NB4 (cell line): ENCODE measurements around the gene NNMT.

ENCODE experiments used
- DNase-seq: peaks from one replicate; pipeline ENCODE4 v3.0.0; 2010; ENCODE audit warnings: low read depth
- H3K4me3 ChIP-seq: one replicate; pipeline ENCODE4 v1.5.1; 2011; ENCODE audit warnings: mild to moderate bottlenecking, low read depth, low read length, moderate library complexity
- MYC ChIP-seq: IDR thresholded peaks from 2 replicates; pipeline ENCODE4 v1.6.1; 2011; ENCODE audit warnings: low read depth, low read length
- POLR2A ChIP-seq: IDR thresholded peaks from 2 replicates; pipeline ENCODE4 v1.6.1; 2011; ENCODE audit warnings: mild to moderate bottlenecking; ENCODE audit not compliant: insufficient read length; ENCODE audit errors: extremely low read depth
- TF ChIP-seq, protein P1 (sequence below): IDR thresholded peaks from 2 replicates; pipeline ENCODE4 v1.6.1; 2011; ENCODE audit warnings: low read depth, low read length
- TF ChIP-seq, protein P2 (sequence below): IDR thresholded peaks from one replicate; pipeline ENCODE4 v1.5.1; 2012; ENCODE audit warnings: low read depth, low read length

NNMT gene

DNA sequence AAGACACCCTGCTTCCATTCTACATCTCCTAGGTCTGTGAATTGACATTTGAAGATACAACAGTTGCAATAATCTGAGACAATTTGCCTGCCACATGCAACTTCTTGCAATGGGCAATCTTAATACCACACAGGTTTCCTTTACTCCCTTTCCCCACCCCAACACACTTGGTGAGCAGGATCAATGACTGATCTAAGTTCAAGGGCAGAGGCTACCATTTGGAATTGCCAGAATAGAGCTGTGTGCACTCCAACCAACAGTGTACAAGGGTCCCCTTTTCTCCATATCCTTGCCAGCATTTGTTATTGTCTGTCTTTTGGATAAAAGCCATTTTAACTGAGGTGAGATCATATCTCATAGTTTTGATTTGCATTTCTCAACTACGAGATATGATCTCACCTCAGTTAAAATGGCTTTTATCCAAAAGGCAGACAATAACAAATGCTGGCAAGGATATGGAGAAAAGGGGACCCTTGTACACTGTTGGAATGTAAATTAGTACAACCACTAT lies 2.9 kb upstream of the NNMT start:
- no peak for DNase-seq

DNA sequence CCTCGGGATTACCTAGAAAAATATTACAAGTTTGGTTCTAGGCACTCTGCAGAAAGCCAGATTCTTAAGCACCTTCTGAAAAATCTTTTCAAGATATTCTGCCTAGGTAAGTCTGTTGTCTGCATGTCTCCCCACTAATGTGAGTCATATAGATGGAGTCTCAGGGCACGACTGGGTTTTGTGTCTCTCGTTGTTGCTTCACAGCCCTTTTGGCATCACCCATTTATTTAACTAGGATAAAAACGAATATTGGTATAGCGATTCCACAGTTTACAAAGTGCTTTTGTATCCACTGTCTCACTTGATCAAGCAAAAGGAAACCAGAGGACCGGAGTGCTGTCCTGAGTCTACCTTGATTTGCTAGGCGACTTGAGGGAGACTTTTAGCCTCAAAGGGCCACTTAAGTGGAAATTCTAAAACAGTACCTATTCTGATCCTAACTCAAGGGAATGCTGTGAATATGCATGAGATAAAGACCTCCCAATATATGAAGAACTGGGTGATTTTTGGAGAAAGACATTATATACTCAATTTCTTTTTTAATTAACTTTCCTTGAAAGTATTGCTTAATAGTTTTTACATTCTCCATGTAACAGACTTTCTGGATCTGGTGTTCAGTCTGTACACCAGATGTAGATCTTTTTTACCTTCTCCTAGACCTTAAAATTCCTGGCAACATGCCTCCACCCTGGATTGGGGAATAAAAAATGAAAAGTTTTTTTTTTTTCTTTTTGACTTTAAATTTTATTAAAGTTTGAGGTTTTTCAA lies 590 bp downstream of the NNMT start:
- no peak for DNase-seq
- H3K4me3 ChIP-seq: no peak overlapping the region
- TF ChIP-seq POLR2A: no peak
- TF ChIP-seq, protein P1, sequence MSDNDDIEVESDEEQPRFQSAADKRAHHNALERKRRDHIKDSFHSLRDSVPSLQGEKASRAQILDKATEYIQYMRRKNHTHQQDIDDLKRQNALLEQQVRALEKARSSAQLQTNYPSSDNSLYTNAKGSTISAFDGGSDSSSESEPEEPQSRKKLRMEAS: no peak
- TF ChIP-seq, protein P2, sequence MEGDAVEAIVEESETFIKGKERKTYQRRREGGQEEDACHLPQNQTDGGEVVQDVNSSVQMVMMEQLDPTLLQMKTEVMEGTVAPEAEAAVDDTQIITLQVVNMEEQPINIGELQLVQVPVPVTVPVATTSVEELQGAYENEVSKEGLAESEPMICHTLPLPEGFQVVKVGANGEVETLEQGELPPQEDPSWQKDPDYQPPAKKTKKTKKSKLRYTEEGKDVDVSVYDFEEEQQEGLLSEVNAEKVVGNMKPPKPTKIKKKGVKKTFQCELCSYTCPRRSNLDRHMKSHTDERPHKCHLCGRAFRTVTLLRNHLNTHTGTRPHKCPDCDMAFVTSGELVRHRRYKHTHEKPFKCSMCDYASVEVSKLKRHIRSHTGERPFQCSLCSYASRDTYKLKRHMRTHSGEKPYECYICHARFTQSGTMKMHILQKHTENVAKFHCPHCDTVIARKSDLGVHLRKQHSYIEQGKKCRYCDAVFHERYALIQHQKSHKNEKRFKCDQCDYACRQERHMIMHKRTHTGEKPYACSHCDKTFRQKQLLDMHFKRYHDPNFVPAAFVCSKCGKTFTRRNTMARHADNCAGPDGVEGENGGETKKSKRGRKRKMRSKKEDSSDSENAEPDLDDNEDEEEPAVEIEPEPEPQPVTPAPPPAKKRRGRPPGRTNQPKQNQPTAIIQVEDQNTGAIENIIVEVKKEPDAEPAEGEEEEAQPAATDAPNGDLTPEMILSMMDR: no peak
- TF ChIP-seq MYC: no peak

More for the DNA sequence above, 2.9 kb upstream of the NNMT start:
- no peak overlapping the region for H3K4me3 ChIP-seq
- TF ChIP-seq POLR2A: no peak
- TF ChIP-seq MYC: no peak
- TF ChIP-seq, protein P2: no peak
- TF ChIP-seq, protein P1: no peak

DNA sequence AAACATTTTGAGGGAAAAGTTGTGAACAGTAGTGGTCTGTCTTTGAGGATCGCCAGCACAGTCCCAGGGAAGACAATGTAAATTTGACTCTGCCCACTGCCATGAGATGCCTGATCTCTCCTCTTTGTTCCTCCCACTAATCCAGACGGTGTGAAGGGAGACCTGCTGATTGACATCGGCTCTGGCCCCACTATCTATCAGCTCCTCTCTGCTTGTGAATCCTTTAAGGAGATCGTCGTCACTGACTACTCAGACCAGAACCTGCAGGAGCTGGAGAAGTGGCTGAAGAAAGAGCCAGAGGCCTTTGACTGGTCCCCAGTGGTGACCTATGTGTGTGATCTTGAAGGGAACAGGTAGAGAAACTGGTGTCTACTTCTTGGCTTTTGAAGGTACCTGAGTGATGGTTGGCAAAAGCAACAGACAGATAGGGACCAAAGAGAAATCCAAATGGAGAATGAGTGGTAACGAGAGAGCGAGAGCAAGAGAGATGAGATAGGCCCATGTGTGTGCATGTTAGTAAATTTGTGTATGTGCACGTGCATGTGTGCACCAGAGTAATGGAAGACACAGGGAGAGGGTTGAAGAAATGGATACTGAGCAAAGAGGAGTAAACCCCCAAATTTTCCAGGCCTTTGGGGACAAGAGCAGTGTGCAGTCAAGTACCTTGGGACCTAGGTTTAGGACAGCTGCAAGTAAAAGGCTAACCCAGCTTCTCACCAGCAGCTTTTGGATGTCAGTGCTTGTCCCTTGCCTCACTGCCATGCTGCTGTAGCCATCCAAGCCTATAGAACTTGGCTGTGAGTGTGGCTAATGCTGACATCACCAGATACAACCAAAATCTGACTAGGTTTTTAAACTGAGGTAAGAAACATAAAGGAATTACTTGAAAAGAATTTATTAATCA lies 1.9 kb downstream of the NNMT start:
- DNase-seq: no peak
- H3K4me3 ChIP-seq: no peak overlapping the region
- TF ChIP-seq, protein P1: no peak
- TF ChIP-seq POLR2A (no peak), MYC (no peak)
- TF ChIP-seq, protein P2: no peak

DNA sequence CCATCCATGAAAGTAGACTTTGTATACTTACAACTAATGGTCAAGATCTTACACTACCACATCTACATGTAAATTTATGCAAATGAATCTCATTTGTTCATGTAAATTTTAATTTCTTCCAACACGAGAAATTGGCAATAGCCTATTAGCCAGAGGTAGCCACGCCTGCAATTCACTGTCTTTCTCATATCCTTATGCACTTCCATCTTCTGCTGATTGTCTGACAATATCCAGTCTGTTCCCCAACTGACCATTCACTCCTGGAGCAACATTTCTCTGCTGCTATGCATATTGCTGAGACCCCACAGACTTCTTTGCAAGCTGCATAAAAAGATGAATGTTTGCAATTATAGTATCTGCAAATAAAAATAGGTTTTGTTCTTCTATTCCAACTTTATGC lies 2.5 kb downstream of the NNMT start:
- TF ChIP-seq POLR2A (no peak), MYC (no peak)
- TF ChIP-seq, protein P2: no peak
- TF ChIP-seq, protein P1: no peak
- DNase-seq: no peak
- no peak overlapping the region for H3K4me3 ChIP-seq

DNA sequence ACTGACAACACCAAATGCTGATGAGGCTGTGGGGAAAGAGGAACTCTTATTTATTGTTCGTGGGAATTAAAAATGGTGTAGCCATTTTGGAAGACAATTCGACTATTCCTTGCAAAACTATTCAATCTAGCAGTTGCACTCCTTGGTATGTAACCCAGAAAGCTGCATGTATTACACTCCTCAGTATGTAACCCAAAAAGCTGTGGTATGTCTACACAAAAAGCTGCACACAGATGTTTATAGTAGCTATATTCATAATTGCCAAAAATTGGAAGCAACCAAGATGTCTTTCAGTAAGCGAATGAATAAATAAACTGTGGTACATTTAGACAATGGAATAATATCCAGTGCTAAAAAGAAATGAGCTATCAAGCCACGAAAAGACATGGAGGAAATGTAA lies 4.9 kb downstream of the NNMT start:
- no peak overlapping the region for H3K4me3 ChIP-seq
- TF ChIP-seq, protein P2: no peak
- no peak for TF ChIP-seq POLR2A
- no peak for TF ChIP-seq MYC
- TF ChIP-seq, protein P1: no peak
- DNase-seq: no peak
